Measurements from ENCODE around the gene MBD6. TPM values are rescaled to one million over a fixed set of nuclear protein-coding genes. Genes with fewer than 3 reads are reported as not detected.

The MBD6 gene
- 66.0 and 66.8 TPM in 2 replicates for total RNA-seq (2021)
- long read RNA-seq, partial matches to known transcripts: 4 of 8 reads
- long read RNA-seq, other reads (novel, unspliced or antisense): 3 of 8 reads

DNA sequence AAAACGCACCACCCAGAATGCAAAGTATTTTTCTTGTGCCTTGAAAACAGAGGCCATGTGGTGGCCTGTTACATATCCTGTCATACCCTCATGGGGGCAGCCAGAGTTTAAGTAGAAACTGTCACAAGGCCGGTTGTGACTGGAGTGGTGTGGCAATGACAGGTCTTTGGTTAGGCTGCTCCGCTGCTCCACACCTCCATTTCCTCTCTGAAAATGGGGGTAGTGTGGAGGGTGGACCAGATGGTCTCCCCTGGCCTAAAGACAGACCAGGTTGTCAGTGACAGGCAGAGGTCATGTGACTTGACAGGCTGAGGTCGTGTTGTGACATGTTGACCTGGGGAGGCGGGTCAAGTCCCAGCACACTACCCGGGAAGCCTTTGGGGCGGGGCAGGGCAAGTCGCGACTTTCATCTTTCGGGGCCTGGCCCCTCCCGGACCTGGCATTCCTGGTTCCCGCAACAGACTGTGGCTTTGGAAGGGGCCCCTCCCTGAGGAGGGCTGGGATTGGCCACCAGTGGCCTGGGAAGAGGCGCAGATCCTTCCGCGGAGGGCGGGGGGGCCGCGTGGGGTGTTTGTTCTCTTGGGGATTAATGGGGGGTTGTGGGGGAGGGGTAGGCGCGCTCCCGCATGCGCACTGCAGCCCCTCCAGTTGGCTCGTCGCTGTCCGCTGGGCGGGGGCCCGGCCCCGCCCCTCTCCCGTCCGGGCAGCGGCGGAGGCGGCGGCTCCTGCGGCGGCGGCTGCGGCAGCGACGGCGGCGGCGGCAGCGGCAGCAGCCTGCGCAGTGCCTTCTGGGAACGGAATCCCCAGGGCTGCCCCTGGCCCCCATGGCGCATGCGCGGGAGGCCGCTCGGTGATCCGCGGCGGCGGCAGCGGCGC lies at the start of gene MBD6:
Gene MBD6, plus strand, starts transcription at position 814 of the 876 bp plus-strand sequence. CDS start 1,480 bp downstream, outside the sequence.
- Histone ChIP-seq H2BK20ac (ENCODE audit: low read depth, low read length, poor library complexity, severe bottlenecking) (no peak within 1 kb of the TSS), H3K4me2 (ENCODE audit: insufficient read depth, insufficient read length, low read length) (peak within 1 kb of the TSS; percentile 97), H2AFZ (ENCODE audit: low read length) (no peak within 1 kb of the TSS), H2BK12ac (ENCODE audit: insufficient read length, low read depth, low read length) (no peak within 1 kb of the TSS), H4K5ac (ENCODE audit: insufficient read length, low read depth, low read length) (no peak within 1 kb of the TSS), H3K9me3 (ENCODE audit: control insufficient read depth, low read depth, low read length) (no peaks in the 10 kb centered on the region), H3T11ph (ENCODE audit: low read length) (no peak within 1 kb of the TSS), H3K23me2 (ENCODE audit: insufficient read length, low read depth, low read length, poor library complexity, severe bottlenecking) (peaks cover 22% of the 10 kb centered on the region), H3K18ac (ENCODE audit: insufficient read length, low read depth, low read length) (peak within 1 kb of the TSS; percentile 51), H3K4me1 (ENCODE audit: insufficient read depth, low read length) (peaks cover 3% of the 10 kb centered on the region; the same call in 1 of the 2 replicates), H2AK5ac (ENCODE audit: insufficient read length, low read length) (no peak within 1 kb of the TSS), H2BK120ac (ENCODE audit: low read depth, low read length, poor library complexity, severe bottlenecking) (no peak within 1 kb of the TSS), H4K8ac (replicated peaks; ENCODE audit: insufficient read length, low read depth, low read length) (no peak within 1 kb of the TSS), H3K79me2 (ENCODE audit: insufficient read depth, low read length) (no peaks in the 10 kb centered on the region), H2BK5ac (ENCODE audit: insufficient read length, low read length) (no peak within 1 kb of the TSS), H4K91ac (ENCODE audit: insufficient read length, low read depth, low read length) (no peak within 1 kb of the TSS), H3K27ac (ENCODE audit: insufficient read length, low read depth, low read length) (no peak within 1 kb of the TSS), H3K27me3 (ENCODE audit: insufficient read depth, low read length) (no peaks in the 10 kb centered on the region), H2BK15ac (ENCODE audit: low read depth, low read length) (no peak within 1 kb of the TSS), H3K23ac (ENCODE audit: insufficient read length, low read depth, low read length) (no peak within 1 kb of the TSS), H3K4ac (ENCODE audit: low read depth, low read length) (no peak within 1 kb of the TSS), H3K14ac (ENCODE audit: insufficient read depth, low read length) (peak within 1 kb of the TSS; percentile 37), H3K9ac (ENCODE audit: extremely low read depth, insufficient read length, low read length) (peak within 1 kb of the TSS; percentile 53), H4K20me1 (ENCODE audit: control insufficient read depth, insufficient read depth, insufficient read length) (no peaks in the 10 kb centered on the region), H3K79me1 (ENCODE audit: insufficient read depth, low read depth, low read length, poor library complexity, severe bottlenecking) (no peaks in the 10 kb centered on the region), H3K56ac (ENCODE audit: insufficient read length, low read depth, low read length) (no peak within 1 kb of the TSS)
- peak; percentile 93 for DNase-seq
- no CpG with 5 or more reads among the region's 57 CpGs for WGBS (ENCODE audit: extremely low coverage, insufficient read length, low lambda C conversion rate)
- TF ChIP-seq CTCF (conservative IDR thresholded peaks at IDR 0.05): no peak; the same call in 2 of the 3 replicates
- Mint-ChIP-seq H3K27ac (peak within 1 kb of the TSS; percentile 94 to 98 (median 95)), H3K27me3 (ENCODE audit: low read depth) (no peaks in the 10 kb centered on the region; the same call in 1 of the 2 replicates), H3K4me1 (peaks cover 37 to 55% of the 10 kb centered on the region in 2 experiments), H3K4me3 (peak within 1 kb of the TSS; percentile 96), H3K36me3 (ENCODE audit: insufficient read depth in 1 of 3, low read depth in 3 of 3) (peaks cover 21 to 44% (median 42%) of the 10 kb centered on the region in 3 experiments), H3K9me3 (no peaks in the 10 kb centered on the region)

Measured in H9 (cell line).